ENCODE data around the gene HOXB4.

GRCh38 chr17:48543107-48543853, 34.9 kb downstream of the HOXB4 start:
- TF ChIP-seq CTCF (conservative IDR thresholded peaks at IDR 0.05; ENCODE audit: low read depth, low read length), result no peak; the same call in 1 of the 2 replicates
- no peak for TF ChIP-seq EZH2 (IDR thresholded peaks at IDR 0.05; ENCODE audit: borderline replicate concordance, low read depth, low read length, poor library complexity, severe bottlenecking)

All from A673 (cell line).